GM12872 (cell line): Measurements from ENCODE around the gene ZC3H18.

ENCODE experiments used
- CTCF ChIP-seq: IDR thresholded peaks from 3 replicates; pipeline ENCODE4 v1.5.1; 2011; ENCODE audit warnings: low read depth, mild to moderate bottlenecking, low read length, moderate library complexity; ENCODE audit not compliant: insufficient read depth

The ZC3H18 gene

GRCh38 chr16:88636488-88637265 is 66.5 kb downstream of the ZC3H18 start:
- no peak for TF ChIP-seq CTCF

DNA sequence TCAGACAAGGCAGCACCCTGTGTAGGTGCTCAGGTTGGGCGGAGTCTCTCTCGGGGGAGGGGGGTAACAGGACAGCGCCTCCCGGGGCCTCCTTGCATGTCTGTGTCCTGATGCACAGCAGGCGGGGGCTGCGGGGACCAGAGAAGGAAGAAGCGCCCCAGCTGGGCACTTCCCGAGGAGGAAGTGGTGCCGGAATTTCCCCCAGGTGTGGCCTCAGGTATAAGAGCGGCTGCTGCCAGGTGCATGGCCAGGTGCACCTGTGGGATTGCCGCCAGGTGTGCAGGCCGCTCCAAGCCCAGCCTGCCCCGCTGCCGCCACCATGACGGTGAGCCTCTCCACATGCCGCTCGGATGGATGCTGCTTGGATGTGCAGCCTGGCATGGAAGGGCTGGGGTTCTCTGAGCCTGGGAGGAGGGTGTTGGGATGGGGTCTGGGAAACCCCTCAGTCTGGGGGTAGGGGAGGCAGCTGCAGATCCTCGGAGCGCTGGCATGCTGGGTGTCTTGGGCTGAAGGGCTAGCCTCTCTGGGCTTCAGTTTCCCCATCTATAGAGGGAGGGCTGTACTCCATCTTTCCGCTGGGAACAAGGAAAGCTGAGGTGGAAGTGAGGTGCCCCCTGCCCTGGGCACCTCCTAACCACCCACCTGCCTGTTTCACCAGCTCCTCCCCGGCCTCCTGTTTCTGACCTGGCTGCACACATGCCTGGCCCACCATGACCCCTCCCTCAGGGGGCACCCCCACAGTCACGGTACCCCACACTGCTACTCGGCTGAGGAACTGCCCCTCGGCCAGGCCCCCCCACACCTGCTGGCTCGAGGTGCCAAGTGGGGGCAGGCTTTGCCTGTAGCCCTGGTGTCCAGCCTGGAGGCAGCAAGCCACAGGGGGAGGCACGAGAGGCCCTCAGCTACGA is 68.4 kb downstream of the ZC3H18 start, which contains the start of gene IL17C:
IL17C (plus strand) TSS at position 250 of the 908 bp plus-strand sequence; CDS start at position 320, 70 bp downstream.
- TF ChIP-seq CTCF: no peak

- no peak for TF ChIP-seq CTCF
Observed at GRCh38 chr16:88639231-88640038, 69.2 kb downstream of the ZC3H18 start.

DNA sequence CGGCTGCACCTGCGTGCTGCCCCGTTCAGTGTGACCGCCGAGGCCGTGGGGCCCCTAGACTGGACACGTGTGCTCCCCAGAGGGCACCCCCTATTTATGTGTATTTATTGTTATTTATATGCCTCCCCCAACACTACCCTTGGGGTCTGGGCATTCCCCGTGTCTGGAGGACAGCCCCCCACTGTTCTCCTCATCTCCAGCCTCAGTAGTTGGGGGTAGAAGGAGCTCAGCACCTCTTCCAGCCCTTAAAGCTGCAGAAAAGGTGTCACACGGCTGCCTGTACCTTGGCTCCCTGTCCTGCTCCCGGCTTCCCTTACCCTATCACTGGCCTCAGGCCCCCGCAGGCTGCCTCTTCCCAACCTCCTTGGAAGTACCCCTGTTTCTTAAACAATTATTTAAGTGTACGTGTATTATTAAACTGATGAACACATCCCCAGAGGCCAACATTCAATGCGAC is 69.9 kb downstream of the ZC3H18 start:
- no peak for TF ChIP-seq CTCF

DNA sequence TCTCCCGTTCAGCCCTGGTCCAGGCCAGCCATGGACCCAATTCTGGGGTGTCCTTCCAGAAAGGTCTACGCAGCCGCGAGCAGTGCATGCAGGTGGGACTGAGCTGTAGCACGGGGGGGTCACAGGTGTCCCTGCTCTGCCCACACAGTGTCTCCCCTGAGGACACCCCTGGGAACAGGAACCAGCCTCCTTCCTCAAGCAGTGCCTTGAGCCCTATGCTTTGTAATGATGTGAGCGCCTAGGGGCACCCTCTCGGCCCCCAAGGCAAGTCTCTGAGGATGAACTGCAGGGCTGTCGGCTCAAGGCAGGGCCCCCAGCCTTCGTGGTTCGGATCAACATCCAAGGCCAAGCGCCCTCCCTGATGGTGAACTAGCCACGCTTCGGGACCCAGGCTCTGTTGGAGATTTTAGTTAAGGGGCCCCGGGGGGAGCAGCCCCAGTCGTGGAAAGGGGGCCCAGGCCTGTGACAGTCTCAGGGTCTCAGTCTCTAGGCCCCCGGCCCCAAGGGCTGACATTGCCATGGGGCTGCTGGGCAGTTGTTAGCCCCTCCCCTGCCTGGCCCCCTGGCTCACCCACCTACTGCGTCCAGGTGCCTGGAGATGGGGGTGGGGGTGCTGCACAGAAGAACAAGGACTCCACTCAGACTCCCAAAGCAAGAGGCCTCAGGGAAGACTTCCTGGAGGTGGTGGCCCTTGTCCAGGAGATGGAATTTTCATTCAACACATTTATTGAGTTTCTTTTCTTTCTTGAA is 70.5 kb downstream of the ZC3H18 start:
- TF ChIP-seq CTCF: no peak

DNA sequence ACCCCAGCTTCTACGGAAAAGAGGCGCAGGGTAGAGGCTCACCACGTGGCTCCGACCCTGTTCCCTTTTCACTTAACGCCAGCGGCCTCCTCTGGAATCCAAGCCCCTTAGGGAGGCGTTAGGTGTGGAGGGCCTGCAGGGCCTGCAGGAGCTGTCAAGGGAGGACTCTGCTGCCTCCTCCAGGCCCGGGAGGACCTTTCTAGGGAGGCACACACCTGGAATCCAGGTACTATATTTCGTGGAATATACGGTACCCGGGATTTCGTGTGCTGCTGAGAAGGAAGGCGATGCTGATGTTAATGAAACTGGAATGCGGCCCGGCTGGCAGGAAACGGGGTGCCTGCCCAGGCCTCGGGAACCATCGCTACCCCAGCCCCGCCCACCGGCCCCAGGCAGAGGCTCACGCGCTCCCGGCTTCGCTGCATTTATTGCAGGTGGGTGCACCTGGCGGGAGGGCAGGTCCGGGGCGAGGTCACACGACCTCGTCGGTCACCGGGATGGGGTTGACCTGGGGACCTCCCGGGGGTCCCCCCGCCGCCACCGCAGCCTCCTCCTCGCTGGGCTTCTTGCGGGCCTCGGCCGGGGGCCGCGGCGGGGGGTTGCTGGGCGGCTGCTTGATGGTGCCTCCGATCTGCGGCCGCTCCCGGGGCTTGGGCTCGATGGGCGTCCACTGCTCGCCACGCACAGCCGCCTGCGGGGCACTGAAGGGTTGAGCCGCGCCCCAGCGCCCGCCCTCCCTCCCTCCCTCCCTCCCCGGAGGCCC is 72.9 kb downstream of the ZC3H18 start:
- TF ChIP-seq CTCF: no peak
